ACC112 (cell line): ENCODE data around the gene FOXRED2.
A peak's percentile ranks its signal among the peaks of the same experiment; 100 is the strongest.

ENCODE experiments used
- H2AFZ ChIP-seq: fragments of 200-600 bp; sonication (generic); one replicate; pipeline ENCODE4 v1.6.0; 2017; ENCODE audit warnings: antibody characterized with exemption, low read length; ENCODE audit not compliant: unreplicated experiment
- H3K27ac ChIP-seq: fragments of 200-600 bp; sonication (generic); 2 replicates; pipeline ENCODE4 v1.5.1; 2014; ENCODE audit warnings: low read depth, mild to moderate bottlenecking, antibody characterized with exemption, low read length, moderate library complexity
- H3K27me3 ChIP-seq: fragments of 200-600 bp; sonication (generic); 2 replicates; pipeline ENCODE4 v1.6.1; 2014; ENCODE audit warnings: mild to moderate bottlenecking, antibody characterized with exemption, low read length, moderate library complexity, mixed read lengths; ENCODE audit not compliant: insufficient read depth
- H3K36me3 ChIP-seq: fragments of 200-600 bp; sonication (generic); 2 replicates; pipeline ENCODE4 v1.6.1; 2016; ENCODE audit warnings: mild to moderate bottlenecking, antibody characterized with exemption, low read length, moderate library complexity, mixed read lengths; ENCODE audit not compliant: insufficient read depth
- H3K4me1 ChIP-seq: fragments of 200-600 bp; sonication (generic); one replicate; pipeline ENCODE4 v1.6.1; 2016; ENCODE audit warnings: low read length, mixed read lengths; ENCODE audit not compliant: insufficient read depth, unreplicated experiment, control insufficient read depth
- H3K4me3 ChIP-seq: fragments of 200-600 bp; sonication (generic); 2 replicates; pipeline ENCODE4 v1.5.1; 2014; ENCODE audit warnings: mild to moderate bottlenecking, low read depth, low read length
- H3K79me2 ChIP-seq: fragments of 200-600 bp; sonication (generic); one replicate; pipeline ENCODE4 v1.6.0; 2016; ENCODE audit warnings: low read length; ENCODE audit not compliant: control insufficient read depth, unreplicated experiment, insufficient read depth

The FOXRED2 gene

DNA sequence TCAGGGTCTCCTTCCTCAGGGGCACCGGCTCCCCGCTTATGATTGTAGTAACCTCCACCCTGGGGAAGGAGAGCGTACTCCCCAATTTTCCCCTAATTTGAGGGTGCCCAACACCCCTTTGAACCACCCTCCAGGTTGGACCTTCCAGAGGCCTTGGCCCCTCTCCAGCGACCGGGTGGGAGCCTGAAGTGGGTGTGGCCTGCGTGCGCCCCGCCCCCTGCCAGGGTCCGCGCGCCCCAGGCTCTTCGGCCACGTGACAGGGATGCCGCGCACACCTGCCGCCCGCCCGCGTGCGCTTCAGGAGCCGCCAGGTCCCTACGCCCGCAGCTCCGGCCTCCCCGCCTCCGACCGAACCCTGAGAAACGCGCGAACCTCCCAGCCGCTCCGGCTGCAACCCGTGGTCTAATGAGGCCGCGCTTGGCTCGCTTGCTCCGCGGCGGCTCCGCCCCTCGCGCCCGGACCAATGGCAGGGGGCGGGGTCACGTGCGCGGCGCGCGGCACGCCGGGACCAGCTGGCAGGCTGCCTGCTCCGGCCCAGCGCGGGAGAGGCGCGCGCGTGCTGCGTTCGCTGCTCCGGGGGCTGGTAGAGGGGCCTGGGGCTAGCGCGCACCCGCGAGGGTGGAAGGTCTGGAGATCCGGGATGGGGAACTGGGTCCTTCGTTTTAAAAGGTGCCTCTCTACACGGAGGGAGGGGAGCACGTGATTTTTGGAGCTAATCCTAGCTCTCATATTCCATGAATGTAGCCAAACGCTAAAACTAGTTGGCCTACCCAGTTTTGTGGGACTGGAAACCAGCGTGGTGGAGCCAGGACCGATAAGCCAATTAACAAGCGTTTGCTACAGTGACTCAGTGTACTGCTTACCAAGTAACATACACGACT, at the start of gene FOXRED2:
Gene FOXRED2 (minus strand): TSS at position 404 of the 881 bp plus-strand sequence. CDS start 618 bp downstream, outside the sequence.
- H3K27ac ChIP-seq = peak within 1 kb of the TSS; percentile 67
- H3K4me3 ChIP-seq = peak within 1 kb of the TSS; percentile 78
- peaks cover 6% of the 10 kb centered on the region for H3K4me1 ChIP-seq
- H2AFZ ChIP-seq = peak within 1 kb of the TSS; percentile 83
- H3K36me3 ChIP-seq = peaks cover 4% of the 10 kb centered on the region; the same call in 1 of the 2 replicates
- H3K79me2 ChIP-seq = no peaks in the 10 kb centered on the region
- no peaks in the 10 kb centered on the region for H3K27me3 ChIP-seq

DNA sequence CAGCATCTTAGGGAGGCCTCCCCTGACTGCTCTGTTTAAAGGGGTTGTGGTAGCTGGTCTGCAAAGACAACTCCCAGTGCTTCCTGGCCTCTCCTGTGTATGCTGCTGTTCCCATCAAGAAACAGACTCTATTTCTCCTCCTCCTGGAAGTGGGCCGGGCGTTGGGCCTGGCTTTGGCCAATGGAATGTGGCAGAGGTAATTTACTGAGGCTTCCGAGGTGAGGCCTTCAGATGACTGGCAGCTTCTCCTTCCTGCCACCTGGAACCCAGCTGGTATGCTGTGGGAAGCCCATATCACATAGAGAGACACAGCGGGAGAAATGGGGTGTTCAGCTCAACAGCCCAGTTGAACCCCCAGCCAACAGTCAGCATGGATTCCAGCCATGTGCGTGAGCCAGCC, 47.3 kb upstream of the FOXRED2 start:
- Histone ChIP-seq H3K36me3 (no peaks in the 10 kb centered on the region), H2AFZ (no peak overlapping the region), H3K79me2 (no peaks in the 10 kb centered on the region), H3K27me3 (peaks cover 23% of the 10 kb centered on the region), H3K4me3 (no peak overlapping the region), H3K4me1 (peaks cover 4% of the 10 kb centered on the region), H3K27ac (no peak overlapping the region)

DNA sequence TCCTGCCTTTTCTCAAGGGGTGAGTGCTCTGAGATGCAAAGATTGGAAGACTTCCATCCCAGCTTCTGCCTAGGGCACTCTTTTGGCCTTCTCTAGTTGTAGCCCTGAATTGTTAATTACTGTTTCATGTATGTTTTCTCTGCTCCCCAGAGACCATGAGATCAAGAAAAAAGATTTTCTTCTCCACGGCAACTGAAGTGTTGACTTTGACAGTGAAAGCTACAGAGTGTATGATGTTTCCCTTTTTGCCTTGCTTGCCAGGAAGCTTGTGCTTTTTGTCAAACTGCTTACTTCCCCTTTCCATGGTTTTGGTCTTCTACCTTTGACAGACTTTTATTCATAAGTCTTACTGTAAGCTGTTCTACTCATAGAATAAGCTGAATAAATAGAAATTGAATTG, 45.4 kb upstream of the FOXRED2 start:
- Histone ChIP-seq H2AFZ (no peak overlapping the region), H3K27ac (no peak overlapping the region), H3K79me2 (no peaks in the 10 kb centered on the region), H3K27me3 (peaks cover 23% of the 10 kb centered on the region), H3K36me3 (no peaks in the 10 kb centered on the region), H3K4me1 (peaks cover 5% of the 10 kb centered on the region), H3K4me3 (no peak overlapping the region)

DNA sequence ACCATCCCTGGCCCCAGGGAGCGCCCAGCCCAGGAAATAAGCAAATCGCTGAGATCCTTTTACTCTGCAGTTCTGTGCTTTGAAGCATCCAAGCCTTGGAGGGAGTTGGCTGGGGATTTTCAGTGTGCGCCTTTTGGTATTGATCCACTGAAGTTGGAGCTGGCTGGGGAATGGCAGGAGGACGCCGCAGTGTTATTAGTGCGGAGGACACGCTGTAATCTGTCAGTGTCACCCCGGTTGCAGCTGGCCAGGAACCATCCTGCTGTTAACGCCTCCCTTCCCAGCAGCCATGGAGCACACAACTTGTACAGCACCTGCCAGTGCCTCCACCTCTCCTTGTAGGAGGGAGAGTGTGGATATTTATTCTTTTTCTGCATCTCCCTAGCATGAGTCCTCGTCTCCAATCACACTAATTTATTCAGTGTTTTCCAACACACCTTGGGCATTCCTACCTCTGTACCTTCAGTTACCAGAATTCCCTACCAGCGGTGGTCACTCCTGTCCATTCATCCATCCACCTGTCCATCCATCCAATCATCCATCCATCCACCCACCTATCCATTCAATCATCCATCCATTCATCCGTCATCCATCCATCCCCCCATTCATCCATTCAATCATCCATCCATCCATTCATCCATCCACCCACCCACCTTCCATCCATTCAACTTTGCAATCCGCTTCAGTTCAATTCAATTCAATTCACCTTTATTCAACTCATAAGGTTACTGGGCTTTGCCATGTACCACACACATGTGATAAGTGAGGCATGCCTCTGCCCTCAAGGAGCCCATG, 44.1 kb upstream of the FOXRED2 start:
- Histone ChIP-seq H3K36me3 (no peaks in the 10 kb centered on the region), H3K4me3 (no peak overlapping the region), H3K79me2 (no peaks in the 10 kb centered on the region), H3K27me3 (peaks cover 18% of the 10 kb centered on the region), H3K27ac (no peak overlapping the region), H2AFZ (no peak overlapping the region), H3K4me1 (peaks cover 10% of the 10 kb centered on the region)

DNA sequence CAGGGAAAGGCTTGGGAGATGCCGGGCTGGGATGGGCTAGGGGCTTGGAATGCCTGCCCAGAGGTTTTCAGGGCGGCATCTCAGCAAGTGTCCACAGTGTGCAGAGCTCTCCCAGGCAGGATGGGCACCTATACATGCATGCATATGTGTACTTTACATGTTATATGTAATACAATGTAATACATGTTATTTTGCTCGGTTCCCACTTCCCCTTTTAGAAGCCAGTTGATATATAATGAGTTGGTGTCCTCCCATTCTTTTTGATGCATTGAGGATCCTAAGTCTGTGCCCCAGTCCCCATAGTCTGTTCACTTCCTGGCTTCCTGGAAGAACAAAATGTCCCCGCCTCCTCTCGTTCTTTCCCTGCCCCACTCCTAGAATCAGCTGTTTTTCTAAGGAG, 42.2 kb upstream of the FOXRED2 start:
- Histone ChIP-seq H3K4me3 (no peak overlapping the region), H3K27me3 (peaks cover 18% of the 10 kb centered on the region), H3K79me2 (no peaks in the 10 kb centered on the region), H2AFZ (peak overlapping the region; percentile 68), H3K4me1 (peaks cover 16% of the 10 kb centered on the region), H3K27ac (no peak overlapping the region), H3K36me3 (no peaks in the 10 kb centered on the region)

DNA sequence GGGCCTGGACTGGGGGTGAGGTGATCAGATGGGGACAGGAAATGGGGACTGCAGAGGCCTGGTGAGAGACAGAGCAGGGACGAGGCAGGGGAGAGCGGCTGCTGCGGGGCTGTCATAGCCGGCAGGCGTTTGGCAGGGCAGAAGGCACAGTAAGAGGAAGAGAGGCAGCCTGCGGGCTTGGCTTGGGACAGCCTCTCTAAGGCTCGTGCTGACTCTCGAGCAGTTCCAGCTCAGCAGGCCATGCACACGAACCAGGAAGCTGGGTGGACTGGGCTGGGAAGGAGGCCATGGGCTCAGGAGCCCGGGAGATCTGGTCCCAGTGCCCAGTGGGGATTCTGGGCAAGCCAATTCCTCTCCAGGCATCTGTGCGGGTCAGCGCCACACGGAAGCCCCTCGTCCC, 41.8 kb upstream of the FOXRED2 start:
- Histone ChIP-seq H3K36me3 (no peaks in the 10 kb centered on the region), H3K27me3 (peaks cover 18% of the 10 kb centered on the region), H2AFZ (no peak overlapping the region), H3K4me1 (peaks cover 16% of the 10 kb centered on the region), H3K4me3 (no peak overlapping the region), H3K27ac (no peak overlapping the region), H3K79me2 (no peaks in the 10 kb centered on the region)

DNA sequence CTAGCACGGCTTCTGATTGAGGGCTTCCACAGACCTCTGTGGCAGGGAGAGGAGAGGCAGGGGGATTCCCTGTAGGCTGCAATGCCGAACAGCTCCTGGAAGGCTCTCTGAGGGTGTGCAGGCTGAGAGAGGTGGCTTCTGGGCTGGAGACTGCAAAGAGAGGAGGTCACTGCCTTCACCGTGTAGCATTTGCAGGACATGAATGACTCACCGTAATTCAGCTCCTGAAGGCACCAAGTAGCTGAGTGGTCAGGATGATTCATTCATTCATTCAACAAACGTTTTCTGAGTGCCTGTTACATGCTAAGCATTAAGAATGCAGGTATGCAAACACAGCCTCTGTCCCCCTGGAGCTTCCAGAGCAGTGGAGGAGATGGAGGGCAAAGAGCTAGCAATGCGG, 40.1 kb upstream of the FOXRED2 start:
- Histone ChIP-seq H3K27ac (no peak overlapping the region), H3K4me3 (no peak overlapping the region), H2AFZ (no peak overlapping the region), H3K4me1 (peaks cover 18% of the 10 kb centered on the region), H3K27me3 (peaks cover 14% of the 10 kb centered on the region), H3K36me3 (no peaks in the 10 kb centered on the region), H3K79me2 (no peaks in the 10 kb centered on the region)

DNA sequence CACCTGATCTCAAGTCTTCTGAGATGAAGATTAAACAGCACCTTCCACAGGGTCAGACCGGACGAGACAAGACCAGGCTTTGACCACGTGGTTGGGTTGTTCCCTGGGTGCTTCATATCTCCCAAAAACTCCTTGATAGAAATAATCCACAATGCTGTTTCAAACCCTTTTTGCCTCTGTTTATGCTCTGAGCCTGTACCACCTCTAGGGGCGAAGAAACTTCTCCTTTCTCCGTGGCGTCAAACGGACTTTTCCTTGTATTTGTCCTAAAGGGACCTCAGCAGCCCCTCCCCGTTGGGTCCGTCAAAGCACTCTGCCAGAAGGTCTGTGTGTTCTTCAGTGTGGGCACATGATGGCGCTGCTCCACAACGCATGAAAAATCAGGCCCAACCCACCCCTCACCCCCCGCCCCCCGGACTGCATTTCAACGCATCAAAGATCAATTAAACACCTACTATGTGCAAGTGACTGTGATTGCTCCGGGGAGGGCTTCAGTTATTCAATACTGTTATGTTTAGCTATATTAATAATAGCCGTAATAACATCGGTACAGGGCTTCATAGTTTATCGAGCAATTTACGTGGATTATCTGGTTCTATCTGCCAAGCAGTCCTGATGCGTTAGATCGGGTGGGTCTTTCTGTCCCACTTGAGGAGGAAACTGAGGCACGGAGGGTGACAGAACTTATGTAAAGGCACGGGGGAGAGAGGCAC, 39.4 kb upstream of the FOXRED2 start:
- no peak overlapping the region for H3K27ac ChIP-seq

DNA sequence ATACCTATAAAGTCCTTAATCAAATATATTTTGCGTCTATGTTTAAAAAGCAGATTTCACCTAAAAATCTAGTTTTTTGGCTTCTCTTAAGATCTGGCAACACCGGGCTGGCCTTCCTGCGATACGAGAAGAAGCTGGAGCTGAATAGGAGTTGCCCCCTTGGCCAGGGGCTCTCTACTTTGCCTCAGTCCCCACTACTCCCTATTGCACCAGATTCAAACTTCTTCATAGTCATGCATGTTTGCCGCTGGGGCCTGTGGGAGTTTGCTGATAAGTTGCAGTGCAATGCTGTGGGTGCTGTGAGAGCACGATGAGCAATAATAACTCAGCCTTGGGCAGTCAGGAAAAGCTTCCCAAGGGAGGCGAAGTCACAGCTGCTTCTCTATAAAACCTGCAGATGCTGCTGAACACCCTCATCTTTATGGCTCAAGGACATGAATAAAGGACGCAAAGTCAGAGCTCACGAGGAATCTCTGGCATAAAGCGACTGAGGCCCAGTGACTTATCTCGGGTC, 37.3 kb upstream of the FOXRED2 start:
- Histone ChIP-seq H2AFZ (no peak overlapping the region), H3K4me3 (no peak overlapping the region), H3K36me3 (no peaks in the 10 kb centered on the region), H3K4me1 (peaks cover 18% of the 10 kb centered on the region), H3K27ac (no peak overlapping the region), H3K27me3 (no peaks in the 10 kb centered on the region), H3K79me2 (no peaks in the 10 kb centered on the region)

More for the DNA sequence above, 39.4 kb upstream of the FOXRED2 start:
- Histone ChIP-seq H3K27me3 (peaks cover 7% of the 10 kb centered on the region; the same call in 1 of the 2 replicates), H3K36me3 (no peaks in the 10 kb centered on the region), H2AFZ (peak overlapping the region; percentile 50), H3K4me3 (no peak overlapping the region), H3K4me1 (peaks cover 21% of the 10 kb centered on the region), H3K79me2 (no peaks in the 10 kb centered on the region)

DNA sequence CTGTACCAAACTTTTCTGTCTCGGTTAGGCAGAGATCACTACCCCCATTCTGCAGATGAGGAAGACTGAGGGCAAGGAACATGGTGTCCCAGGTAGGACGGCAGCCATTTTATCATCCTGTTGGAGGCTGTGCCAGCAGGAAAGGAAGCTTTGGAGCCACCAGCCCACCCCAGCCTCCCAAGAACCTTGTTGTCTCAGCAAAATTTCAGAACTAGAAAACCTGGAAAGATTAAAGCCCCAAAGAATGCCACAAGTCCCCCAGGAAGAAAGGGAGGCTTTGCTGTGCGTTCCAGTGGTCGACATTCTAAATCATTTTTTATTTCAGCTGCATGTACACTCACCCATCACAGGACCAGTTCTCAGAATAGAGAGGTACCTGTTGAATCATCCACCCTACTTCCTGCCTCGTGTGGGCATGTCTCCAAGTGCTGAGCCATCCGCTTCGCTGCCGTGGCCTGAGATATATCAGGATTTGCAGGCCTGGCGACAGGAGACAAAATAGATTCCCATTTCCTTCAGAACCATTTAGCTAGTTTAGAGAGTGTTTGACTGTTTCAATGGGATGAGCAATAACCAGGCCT, 35.1 kb upstream of the FOXRED2 start:
- peak overlapping the region; percentile 59 for H2AFZ ChIP-seq
- no peaks in the 10 kb centered on the region for H3K27me3 ChIP-seq
- no peaks in the 10 kb centered on the region for H3K79me2 ChIP-seq
- H3K4me3 ChIP-seq = no peak overlapping the region
- H3K27ac ChIP-seq = peak overlapping the region; percentile 60
- H3K36me3 ChIP-seq = no peaks in the 10 kb centered on the region
- H3K4me1 ChIP-seq = peaks cover 16% of the 10 kb centered on the region
